BLaER1 (cell line): ENCODE data around the gene SLC25A39.

ENCODE experiments used
- H3K27ac ChIP-seq: shearing (Covaris generic); formaldehyde crosslinking; 2 replicates; pipeline ENCODE4 v1.8.1; 2022
- H3K27me3 ChIP-seq: shearing (Covaris generic); formaldehyde crosslinking; 2 replicates; pipeline ENCODE4 v1.8.1; 2022
- H3K36me3 ChIP-seq: shearing (Covaris generic); formaldehyde crosslinking; 2 replicates; pipeline ENCODE4 v1.8.1; 2022
- H3K4me1 ChIP-seq: shearing (Covaris generic); formaldehyde crosslinking; 2 replicates; pipeline ENCODE4 v1.8.1; 2022
- H3K4me2 ChIP-seq: shearing (Covaris generic); formaldehyde crosslinking; 2 replicates; pipeline ENCODE4 v1.8.1; 2022
- H3K4me3 ChIP-seq: shearing (Covaris generic); formaldehyde crosslinking; 2 replicates; pipeline ENCODE4 v1.8.1; 2022
- H3K9ac ChIP-seq: shearing (Covaris generic); formaldehyde crosslinking; 2 replicates; pipeline ENCODE4 v1.8.1; 2022
- H3K9me3 ChIP-seq: shearing (Covaris generic); formaldehyde crosslinking; 2 replicates; pipeline ENCODE4 v1.8.1; 2022
- H4K20me1 ChIP-seq: shearing (Covaris generic); formaldehyde crosslinking; 2 replicates; pipeline ENCODE4 v1.8.1; 2022
- Cebpa-rat ChIP-seq: shearing (Covaris generic); IDR thresholded peaks from 2 replicates; pipeline ENCODE4 v1.8.1; 2022

SLC25A39 gene

DNA sequence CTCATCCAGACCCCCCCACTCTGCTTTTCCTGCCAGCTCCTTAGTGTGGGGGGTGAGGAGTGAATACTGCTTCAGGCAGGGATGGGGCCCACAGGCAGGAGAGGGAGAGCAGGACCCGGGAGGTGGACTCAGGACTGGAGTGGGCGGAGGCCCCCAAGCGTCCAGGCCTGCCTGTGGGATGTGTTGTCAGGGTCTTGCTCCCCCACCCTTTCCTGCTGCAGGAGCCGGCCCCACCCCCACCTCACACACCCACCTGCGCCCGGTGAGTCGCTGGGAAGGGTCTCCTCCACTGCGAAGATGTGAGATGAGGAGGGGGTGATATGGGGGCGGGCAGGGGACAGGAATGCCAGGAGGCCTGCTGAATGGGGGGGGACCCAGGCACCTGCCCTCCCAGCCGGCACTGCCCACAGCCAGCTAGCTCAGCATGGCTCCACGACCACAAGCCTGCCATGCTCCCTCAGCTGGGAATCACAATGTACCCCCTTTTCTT, 37.9 kb upstream of the SLC25A39 start:
- peak overlapping the region; percentile 86; the same call in 1 of the 2 replicates for H3K27ac ChIP-seq
- peak overlapping the region; percentile 92 for H3K4me3 ChIP-seq
- H3K27me3 ChIP-seq: no peaks in the 10 kb centered on the region
- H3K36me3 ChIP-seq: 0 out of 2 replicates have a peak, but pooled peaks cover 14% of the 10 kb centered on the region
- H3K4me1 ChIP-seq: peaks cover 46% of the 10 kb centered on the region
- no peaks in the 10 kb centered on the region for H3K9me3 ChIP-seq
- peak overlapping the region; percentile 91 for H3K9ac ChIP-seq
- peaks cover 48% of the 10 kb centered on the region for H4K20me1 ChIP-seq
- peak overlapping the region; percentile 88 for H3K4me2 ChIP-seq
- no peak for TF ChIP-seq Cebpa-rat

DNA sequence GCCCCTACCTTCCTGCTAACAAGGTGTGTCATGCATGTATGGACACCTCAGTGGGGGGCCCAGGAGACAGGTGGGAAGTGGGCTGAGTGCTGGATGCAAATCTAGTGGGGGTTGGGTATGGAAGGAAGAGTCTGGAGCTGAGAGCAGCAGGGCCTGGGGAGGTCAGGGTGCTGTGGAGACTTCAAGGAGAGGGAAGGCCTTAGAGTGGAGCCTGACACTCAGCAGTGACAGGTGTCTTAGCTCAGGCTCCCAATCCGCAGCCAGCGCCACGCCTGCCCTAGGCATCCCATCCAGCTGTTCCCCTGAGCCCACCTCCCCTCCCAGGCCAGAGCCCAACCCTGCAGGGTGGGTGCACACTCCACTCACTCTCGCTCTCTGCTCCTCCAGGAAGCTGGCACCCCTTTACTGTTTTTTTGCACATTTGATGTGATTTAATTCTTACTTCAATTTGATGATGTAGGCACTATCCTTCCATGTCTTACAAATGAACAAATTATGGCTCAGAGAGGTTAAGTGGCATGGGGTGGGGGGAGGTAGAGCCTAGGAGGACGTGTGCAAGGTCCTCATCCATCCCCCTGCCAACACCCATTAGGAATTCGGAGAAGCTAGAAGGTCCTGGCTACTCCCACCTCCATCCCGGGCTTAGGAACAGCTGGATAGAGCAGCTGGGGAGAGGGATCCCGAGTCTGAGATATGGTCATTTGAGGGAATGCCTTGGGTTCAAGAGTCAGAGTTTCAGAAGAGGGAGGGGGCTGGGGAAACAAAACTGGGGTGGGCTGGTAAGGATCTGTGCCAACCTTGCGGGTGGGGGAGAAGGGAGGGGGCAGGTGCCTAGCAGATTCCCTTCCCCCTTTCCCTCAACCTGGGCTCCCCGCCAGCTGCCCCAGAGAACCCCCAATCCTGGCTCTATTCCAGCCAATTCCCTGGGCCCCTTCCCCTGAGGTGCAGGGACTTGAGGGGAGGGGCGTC, 37.0 kb upstream of the SLC25A39 start:
- Histone ChIP-seq H3K27me3 (no peaks in the 10 kb centered on the region), H3K4me1 (peaks cover 46% of the 10 kb centered on the region), H3K9ac (peak overlapping the region; percentile 31; the same call in 1 of the 2 replicates), H3K27ac (0 out of 2 replicates have a peak overlapping the region, but pooled peaks have one; percentile 18), H3K4me3 (peak overlapping the region; percentile 92; the same call in 1 of the 2 replicates), H3K36me3 (0 out of 2 replicates have a peak, but pooled peaks cover 14% of the 10 kb centered on the region), H3K4me2 (peak overlapping the region; percentile 88), H4K20me1 (peaks cover 49% of the 10 kb centered on the region), H3K9me3 (no peaks in the 10 kb centered on the region)
- no peak for TF ChIP-seq Cebpa-rat

DNA sequence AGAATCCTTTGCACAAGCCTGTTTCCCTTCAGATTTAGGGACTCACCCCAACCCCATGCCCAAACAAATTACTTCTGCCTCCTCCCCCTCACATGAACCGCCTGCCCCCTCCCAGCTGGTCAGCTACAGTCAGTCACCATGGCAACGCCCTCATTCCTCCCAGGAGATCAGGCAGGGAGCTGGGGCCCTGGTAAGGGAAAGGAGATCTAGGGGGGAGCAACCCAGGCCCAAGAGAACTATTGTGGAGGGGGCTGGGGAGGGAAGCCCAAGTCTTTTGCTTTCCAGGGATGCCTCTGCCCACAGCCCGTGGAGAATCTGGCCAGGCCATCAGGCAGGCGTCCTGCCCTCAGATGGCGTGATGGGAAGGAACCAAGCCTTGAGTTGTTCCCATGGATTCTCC, 36.2 kb upstream of the SLC25A39 start:
- Histone ChIP-seq H3K27ac (no peak overlapping the region), H3K4me3 (peak overlapping the region; percentile 13; the same call in 1 of the 2 replicates), H3K4me1 (peaks cover 47% of the 10 kb centered on the region), H4K20me1 (peaks cover 56% of the 10 kb centered on the region), H3K9me3 (no peaks in the 10 kb centered on the region), H3K4me2 (peak overlapping the region; percentile 88), H3K9ac (peak overlapping the region; percentile 31; the same call in 1 of the 2 replicates), H3K36me3 (peaks cover 21% of the 10 kb centered on the region; the same call in 1 of the 2 replicates), H3K27me3 (no peaks in the 10 kb centered on the region)
- TF ChIP-seq Cebpa-rat: no peak

DNA sequence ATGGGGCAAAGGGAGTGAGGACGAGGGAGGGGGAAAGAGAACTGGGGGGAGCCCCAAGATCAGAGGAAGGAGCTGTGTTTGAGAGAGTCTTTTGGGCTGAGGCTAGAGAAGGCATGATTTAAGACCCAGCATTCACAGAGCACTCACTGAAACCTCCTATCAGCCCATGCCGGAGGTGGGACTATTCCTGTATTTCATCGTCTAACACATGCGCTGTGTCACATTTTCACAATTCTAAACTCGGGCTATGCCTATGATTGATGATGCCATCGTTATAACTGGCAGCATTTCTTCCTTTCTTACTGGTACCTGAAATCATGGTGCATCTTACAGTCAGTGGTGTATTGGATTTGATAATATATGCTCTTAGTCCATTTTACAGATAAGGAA, 35.5 kb upstream of the SLC25A39 start:
- Histone ChIP-seq H3K4me1 (peaks cover 54% of the 10 kb centered on the region), H3K9ac (no peak overlapping the region), H4K20me1 (peaks cover 63% of the 10 kb centered on the region), H3K9me3 (no peaks in the 10 kb centered on the region), H3K4me3 (no peak overlapping the region), H3K27me3 (no peaks in the 10 kb centered on the region; the same call in 1 of the 2 replicates), H3K36me3 (peaks cover 26% of the 10 kb centered on the region; the same call in 1 of the 2 replicates), H3K27ac (no peak overlapping the region), H3K4me2 (no peak overlapping the region)
- no peak for TF ChIP-seq Cebpa-rat

DNA sequence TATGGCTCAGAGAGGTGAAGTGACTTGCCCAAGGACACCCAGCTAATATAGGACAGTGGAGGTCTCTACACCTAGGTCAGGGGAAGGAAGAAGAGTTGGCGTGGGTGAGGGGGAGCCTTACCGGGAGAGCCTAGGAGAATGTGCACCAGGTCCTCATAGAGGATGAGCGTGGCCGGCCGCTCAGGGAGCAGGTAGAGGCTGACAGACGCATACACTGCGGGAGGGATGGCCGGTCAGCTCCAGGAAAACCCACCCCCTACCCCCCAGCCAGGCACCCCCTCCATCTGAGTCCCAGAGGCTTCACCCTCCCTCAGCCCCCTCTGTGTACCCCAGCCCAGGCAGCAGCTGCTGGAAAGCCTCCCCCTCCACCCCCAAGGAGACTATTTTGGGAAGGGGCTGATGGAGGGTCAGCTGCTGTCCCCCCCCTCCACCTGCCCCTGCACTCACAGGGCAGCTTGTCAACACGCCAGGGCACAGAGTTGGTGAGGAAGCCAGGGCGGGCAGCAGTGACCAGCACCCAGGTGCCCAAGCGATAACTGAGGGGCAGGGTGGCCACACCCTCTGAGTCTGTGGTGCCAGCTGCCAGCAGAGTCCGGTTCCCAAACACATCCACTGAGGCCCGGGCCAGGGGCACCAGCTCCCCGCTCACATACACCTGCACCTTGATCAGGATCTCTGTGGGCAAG, 35.0 kb upstream of the SLC25A39 start:
- H3K27me3 ChIP-seq: peaks cover 5% of the 10 kb centered on the region
- no peak overlapping the region for H3K9ac ChIP-seq
- no peaks in the 10 kb centered on the region for H3K9me3 ChIP-seq
- no peak for TF ChIP-seq Cebpa-rat
- peaks cover 59% of the 10 kb centered on the region for H3K4me1 ChIP-seq
- H4K20me1 ChIP-seq: peaks cover 68% of the 10 kb centered on the region
- H3K27ac ChIP-seq: no peak overlapping the region
- 0 out of 2 replicates have a peak overlapping the region, but pooled peaks have one; percentile 30 for H3K4me2 ChIP-seq
- H3K36me3 ChIP-seq: peaks cover 29% of the 10 kb centered on the region; the same call in 1 of the 2 replicates
- no peak overlapping the region for H3K4me3 ChIP-seq

DNA sequence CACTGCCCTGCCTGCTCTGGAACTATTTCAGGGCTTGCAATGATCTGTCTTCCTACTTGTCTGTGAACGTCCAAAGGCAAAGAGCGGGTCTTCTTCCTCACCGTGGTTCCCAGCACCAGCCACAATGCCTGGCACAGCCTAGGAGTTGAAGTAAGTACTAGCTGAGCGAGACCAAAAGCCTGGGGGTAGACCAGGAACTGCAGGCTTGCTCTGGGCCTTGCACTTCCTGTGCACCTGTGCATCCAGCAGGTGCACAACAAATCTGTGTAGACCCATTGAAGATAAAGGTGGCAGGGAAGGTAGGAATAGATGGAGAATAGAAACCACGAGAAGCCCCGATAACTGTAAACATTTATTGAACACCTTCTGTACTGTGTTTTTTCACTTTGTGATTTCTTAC, 34.4 kb upstream of the SLC25A39 start:
- Histone ChIP-seq H3K4me1 (peaks cover 64% of the 10 kb centered on the region), H3K27me3 (peaks cover 11% of the 10 kb centered on the region), H3K9me3 (no peaks in the 10 kb centered on the region), H3K4me3 (no peak overlapping the region), H3K36me3 (peaks cover 29% of the 10 kb centered on the region; the same call in 1 of the 2 replicates), H3K9ac (no peak overlapping the region), H3K4me2 (peak overlapping the region; percentile 30), H4K20me1 (peaks cover 71% of the 10 kb centered on the region), H3K27ac (no peak overlapping the region)
- TF ChIP-seq Cebpa-rat: no peak

DNA sequence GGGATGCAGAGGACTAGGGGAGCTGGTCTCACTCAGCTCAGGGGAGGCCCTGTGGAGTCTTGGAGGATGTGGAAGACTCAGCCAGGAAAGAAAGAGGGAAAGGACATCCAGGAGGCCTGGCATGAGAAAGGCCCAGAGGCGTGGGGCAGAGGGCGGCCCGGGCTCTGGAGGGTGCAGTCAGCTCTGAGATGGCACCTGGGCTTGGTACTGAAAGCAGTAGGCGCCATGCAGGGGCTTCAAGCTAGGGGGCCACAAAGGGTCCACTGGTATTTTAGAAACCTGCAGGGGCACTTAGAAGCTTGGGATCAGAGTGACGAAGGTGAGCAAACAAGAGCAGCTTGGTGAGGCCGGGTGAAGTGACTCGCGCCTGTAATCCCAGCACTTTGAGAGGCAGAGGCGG, 33.4 kb upstream of the SLC25A39 start:
- Histone ChIP-seq H3K4me3 (no peak overlapping the region), H3K9me3 (no peaks in the 10 kb centered on the region), H4K20me1 (peaks cover 80% of the 10 kb centered on the region), H3K36me3 (peaks cover 31% of the 10 kb centered on the region; the same call in 1 of the 2 replicates), H3K27ac (no peak overlapping the region), H3K4me1 (peaks cover 71% of the 10 kb centered on the region), H3K4me2 (no peak overlapping the region), H3K27me3 (peaks cover 20% of the 10 kb centered on the region), H3K9ac (no peak overlapping the region)
- TF ChIP-seq Cebpa-rat: no peak

DNA sequence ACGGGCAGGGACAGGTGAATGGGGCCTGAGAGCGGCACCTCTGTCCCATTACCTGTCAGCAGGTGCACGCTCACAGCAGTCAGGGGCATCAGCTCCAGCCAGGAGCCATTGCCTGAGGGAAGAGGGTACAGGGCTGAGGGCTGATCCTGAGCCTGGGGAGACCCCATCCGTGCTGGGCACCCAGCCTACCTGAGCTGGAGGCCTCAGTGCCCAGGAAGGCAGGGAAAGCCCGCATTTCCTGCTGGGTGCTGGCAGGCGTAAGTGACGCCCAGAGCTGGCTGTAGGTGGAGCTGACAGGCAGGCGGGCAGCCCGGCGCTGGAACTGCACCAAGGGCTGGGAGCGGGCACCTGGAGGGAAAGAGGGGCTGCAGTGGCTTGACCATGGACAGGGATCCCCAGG, 31.6 kb upstream of the SLC25A39 start:
- peaks cover 55% of the 10 kb centered on the region for H3K4me1 ChIP-seq

DNA sequence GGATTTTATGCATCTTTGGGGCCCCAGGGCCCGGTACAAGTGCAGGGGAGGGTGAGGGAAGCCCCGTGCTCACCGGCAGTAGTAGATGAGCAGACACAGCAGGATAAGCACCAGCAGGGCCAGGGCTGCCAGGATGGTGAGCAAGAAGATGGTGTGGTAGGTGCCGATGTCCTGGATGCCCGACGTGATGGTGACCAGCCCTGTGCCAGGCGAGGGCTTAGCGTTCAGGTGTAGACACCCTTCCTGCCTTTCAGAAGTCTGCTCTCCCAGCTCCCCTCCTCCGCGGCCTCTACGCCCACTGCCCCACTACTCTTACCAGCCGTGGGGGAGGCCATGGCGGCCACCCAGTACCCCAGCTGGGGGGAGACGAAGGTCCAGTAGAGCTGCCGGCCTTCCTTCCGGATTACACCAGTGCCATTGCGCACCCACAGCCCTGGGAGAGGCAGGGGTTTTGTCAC, 31.0 kb upstream of the SLC25A39 start:
- Histone ChIP-seq H3K27ac (no peak overlapping the region), H3K36me3 (peaks cover 55% of the 10 kb centered on the region), H3K9ac (0 out of 2 replicates have a peak overlapping the region, but pooled peaks have one; percentile 12), H3K4me3 (no peak overlapping the region), H3K9me3 (no peaks in the 10 kb centered on the region), H3K27me3 (peaks cover 31% of the 10 kb centered on the region), H3K4me1 (peaks cover 49% of the 10 kb centered on the region), H4K20me1 (peaks cover 85% of the 10 kb centered on the region), H3K4me2 (peak overlapping the region; percentile 87)
- no peak for TF ChIP-seq Cebpa-rat

More for the DNA sequence above, 31.6 kb upstream of the SLC25A39 start:
- Histone ChIP-seq H4K20me1 (peaks cover 85% of the 10 kb centered on the region), H3K4me2 (no peak overlapping the region), H3K9me3 (no peaks in the 10 kb centered on the region), H3K9ac (no peak overlapping the region), H3K36me3 (peaks cover 50% of the 10 kb centered on the region), H3K27ac (no peak overlapping the region), H3K27me3 (peaks cover 31% of the 10 kb centered on the region), H3K4me3 (no peak overlapping the region)
- no peak for TF ChIP-seq Cebpa-rat
